BE2C (cell line): ENCODE data around the gene CDRT4.

Experiments
- DNase-seq: peaks from one replicate; pipeline ENCODE4 v3.0.0-alpha.2; 2020
- H3K27me3 ChIP-seq: fragments of 250-450 bp; sonication (Bioruptor Pico); 2 replicates; pipeline ENCODE4 v1.5.1; 2020; ENCODE audit warnings: mild to moderate bottlenecking
- H3K36me3 ChIP-seq: fragments of 250-450 bp; sonication (Bioruptor Pico); 2 replicates; pipeline ENCODE4 v1.5.1; 2020; ENCODE audit warnings: mild to moderate bottlenecking
- H3K4me1 ChIP-seq: fragments of 250-450 bp; sonication (Bioruptor Pico); 2 replicates; pipeline ENCODE4 v1.5.1; 2020
- H3K4me3 ChIP-seq: 2 replicates; pipeline ENCODE4 v1.5.1; 2011; ENCODE audit warnings: low read depth, low read length
- H3K9me3 ChIP-seq: fragments of 250-450 bp; sonication (Bioruptor Pico); 2 replicates; pipeline ENCODE4 v1.5.1; 2020
- TF ChIP-seq, protein P1 (sequence below): IDR thresholded peaks from 2 replicates; pipeline ENCODE4 v1.5.1; 2012; ENCODE audit warnings: mild to moderate bottlenecking, low read depth, low read length

CDRT4 gene

GRCh38 chr17:15453246-15453645, 14.2 kb downstream of the CDRT4 start:
- TF ChIP-seq, protein P1, sequence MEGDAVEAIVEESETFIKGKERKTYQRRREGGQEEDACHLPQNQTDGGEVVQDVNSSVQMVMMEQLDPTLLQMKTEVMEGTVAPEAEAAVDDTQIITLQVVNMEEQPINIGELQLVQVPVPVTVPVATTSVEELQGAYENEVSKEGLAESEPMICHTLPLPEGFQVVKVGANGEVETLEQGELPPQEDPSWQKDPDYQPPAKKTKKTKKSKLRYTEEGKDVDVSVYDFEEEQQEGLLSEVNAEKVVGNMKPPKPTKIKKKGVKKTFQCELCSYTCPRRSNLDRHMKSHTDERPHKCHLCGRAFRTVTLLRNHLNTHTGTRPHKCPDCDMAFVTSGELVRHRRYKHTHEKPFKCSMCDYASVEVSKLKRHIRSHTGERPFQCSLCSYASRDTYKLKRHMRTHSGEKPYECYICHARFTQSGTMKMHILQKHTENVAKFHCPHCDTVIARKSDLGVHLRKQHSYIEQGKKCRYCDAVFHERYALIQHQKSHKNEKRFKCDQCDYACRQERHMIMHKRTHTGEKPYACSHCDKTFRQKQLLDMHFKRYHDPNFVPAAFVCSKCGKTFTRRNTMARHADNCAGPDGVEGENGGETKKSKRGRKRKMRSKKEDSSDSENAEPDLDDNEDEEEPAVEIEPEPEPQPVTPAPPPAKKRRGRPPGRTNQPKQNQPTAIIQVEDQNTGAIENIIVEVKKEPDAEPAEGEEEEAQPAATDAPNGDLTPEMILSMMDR = no peak
- Histone ChIP-seq H3K36me3 (no peaks in the 10 kb centered on the region), H3K4me1 (no peaks in the 10 kb centered on the region), H3K4me3 (no peak overlapping the region), H3K9me3 (no peaks in the 10 kb centered on the region), H3K27me3 (no peaks in the 10 kb centered on the region)
- no peak for DNase-seq

GRCh38 chr17:15452746-15453145, 14.7 kb downstream of the CDRT4 start:
- H3K4me3 ChIP-seq = no peak overlapping the region
- H3K4me1 ChIP-seq = no peaks in the 10 kb centered on the region
- DNase-seq = no peak
- H3K27me3 ChIP-seq = no peaks in the 10 kb centered on the region
- no peaks in the 10 kb centered on the region for H3K9me3 ChIP-seq
- TF ChIP-seq, protein P1 = no peak
- no peaks in the 10 kb centered on the region for H3K36me3 ChIP-seq

DNA sequence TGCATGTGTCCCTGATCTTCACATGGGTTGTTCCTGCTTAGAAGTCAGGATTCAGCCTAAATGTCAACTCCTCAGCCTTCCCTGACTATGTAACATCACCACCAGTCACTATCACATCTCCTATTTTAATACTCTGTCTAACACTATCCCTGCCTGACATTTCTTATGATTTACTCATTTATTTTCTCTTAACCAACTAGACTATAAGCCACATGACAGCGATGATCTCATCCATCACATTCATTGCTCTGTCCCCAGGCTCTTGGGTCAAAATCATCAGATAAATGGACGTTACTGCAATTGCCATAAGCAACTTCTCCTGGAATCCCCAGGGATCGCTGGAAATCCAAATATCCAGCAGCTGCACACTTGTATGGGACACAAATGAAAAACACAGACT, 15.7 kb downstream of the CDRT4 start:
- H3K27me3 ChIP-seq = no peaks in the 10 kb centered on the region
- TF ChIP-seq, protein P1 = no peak
- no peaks in the 10 kb centered on the region for H3K9me3 ChIP-seq
- H3K4me1 ChIP-seq = no peaks in the 10 kb centered on the region
- no peak for DNase-seq
- H3K36me3 ChIP-seq = no peaks in the 10 kb centered on the region
- H3K4me3 ChIP-seq = no peak overlapping the region

- TF ChIP-seq, protein P1 = no peak
- no peak for DNase-seq
- H3K4me1 ChIP-seq = no peaks in the 10 kb centered on the region
- no peaks in the 10 kb centered on the region for H3K9me3 ChIP-seq
- no peaks in the 10 kb centered on the region for H3K27me3 ChIP-seq
- no peaks in the 10 kb centered on the region for H3K36me3 ChIP-seq
- no peak overlapping the region for H3K4me3 ChIP-seq
Observed at GRCh38 chr17:15448580-15448956, 18.9 kb downstream of the CDRT4 start.

DNA sequence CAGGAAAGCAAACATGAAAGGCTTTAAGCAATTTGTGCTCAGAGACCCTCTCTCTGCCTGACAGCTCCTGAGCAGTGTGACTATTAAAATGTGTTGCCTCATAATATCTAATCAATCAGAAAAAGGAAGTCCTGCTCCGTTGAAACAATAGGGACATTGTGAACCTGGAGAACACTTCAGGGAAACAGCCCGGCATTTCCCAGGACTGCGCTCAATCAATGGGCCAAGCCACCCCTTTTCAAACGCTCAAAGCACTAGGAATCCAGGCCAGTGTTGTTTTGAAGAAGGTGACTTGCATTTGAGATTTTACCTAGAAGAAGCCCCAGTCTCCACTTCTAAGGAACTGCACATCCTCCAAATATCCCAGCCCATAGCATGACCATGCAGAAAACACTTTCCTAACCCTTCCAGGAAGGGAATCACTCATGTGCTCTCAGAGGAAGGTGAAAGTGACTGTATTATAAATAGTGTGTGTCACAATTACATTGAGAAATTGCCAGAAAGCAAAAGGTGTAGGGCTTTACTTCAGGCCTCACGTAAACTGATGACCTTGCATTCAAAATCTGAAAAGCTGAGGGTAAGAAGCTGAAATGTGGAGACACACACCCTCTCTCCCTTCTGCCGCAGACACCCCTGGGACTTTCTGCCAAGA, 19.4 kb downstream of the CDRT4 start:
- Histone ChIP-seq H3K27me3 (no peaks in the 10 kb centered on the region), H3K9me3 (no peaks in the 10 kb centered on the region), H3K4me1 (no peaks in the 10 kb centered on the region), H3K36me3 (no peaks in the 10 kb centered on the region), H3K4me3 (no peak overlapping the region)
- no peak for DNase-seq
- TF ChIP-seq, protein P1 = no peak

GRCh38 chr17:15446036-15446435, 21.4 kb downstream of the CDRT4 start:
- no peak for DNase-seq
- TF ChIP-seq, protein P1 = 0 out of 2 replicates have a peak, but pooled peaks have one; percentile 11
- no peaks in the 10 kb centered on the region for H3K27me3 ChIP-seq
- H3K4me3 ChIP-seq = no peak overlapping the region
- no peaks in the 10 kb centered on the region for H3K36me3 ChIP-seq
- H3K9me3 ChIP-seq = no peaks in the 10 kb centered on the region
- H3K4me1 ChIP-seq = no peaks in the 10 kb centered on the region
